ENCODE results near the gene NPVF. TPM values are rescaled to one million over a fixed set of nuclear protein-coding genes. Genes with fewer than 3 reads are reported as not detected.

Gene NPVF
- total RNA-seq, 4 donors from 2014 or later = not detected

GRCh38 chr7:25254604-25255003 is 26.3 kb upstream of the NPVF start:
- Histone ChIP-seq H3K36me3 (no peaks in the 10 kb centered on the region), H3K4me3 (replicated peaks in 1 of 3) (no peak overlapping the region), H3K27ac (no peak overlapping the region), H3K4me1 (no peaks in the 10 kb centered on the region), H3K27me3 (no peaks in the 10 kb centered on the region), H3K9me3 (no peaks in the 10 kb centered on the region)
- 91 to 96% methylated on average over 3 of the region's 3 CpGs for WGBS, 2 donors
- intact Hi-C loops (cut with DNase I) = loop anchor here (5.0 kb wide), 2 partner anchors 313 to 598 kb away; no protein-coding TSS in a partner anchor
- TF ChIP-seq CTCF (IDR thresholded peaks at IDR 0.05) (no peak), POLR2A (IDR thresholded peaks at IDR 0.05) (no peak)
- DNase-seq = no peak

- intact Hi-C loops (cut with DNase I) = no loop called here
- Histone ChIP-seq H3K4me1 (no peaks in the 10 kb centered on the region), H3K36me3 (no peaks in the 10 kb centered on the region), H3K27me3 (no peaks in the 10 kb centered on the region), H3K9me3 (no peaks in the 10 kb centered on the region), H3K27ac (no peak overlapping the region), H3K4me3 (replicated peaks in 1 of 3) (no peak overlapping the region)
- 91 to 93% methylated on average over 1 of the region's 1 CpG for WGBS, 2 donors
- DNase-seq = no peak
- no peak for TF ChIP-seq CTCF (IDR thresholded peaks at IDR 0.05)
These were observed 25.4 kb upstream of the NPVF start for GRCh38 chr7:25253714-25254113.

GRCh38 chr7:25250386-25250785 is 22.1 kb upstream of the NPVF start:
- Histone ChIP-seq H3K4me1 (no peaks in the 10 kb centered on the region), H3K27me3 (no peaks in the 10 kb centered on the region), H3K9me3 (no peaks in the 10 kb centered on the region), H3K27ac (no peak overlapping the region), H3K4me3 (replicated peaks in 1 of 3) (no peak overlapping the region), H3K36me3 (no peaks in the 10 kb centered on the region)
- 76 to 80% methylated on average over 3 of the region's 3 CpGs for WGBS, 2 donors
- TF ChIP-seq CTCF (IDR thresholded peaks at IDR 0.05) (no peak), POLR2A (IDR thresholded peaks at IDR 0.05) (no peak)
- no peak for DNase-seq
- intact Hi-C loops (cut with DNase I) = no loop called here

- intact Hi-C loops (cut with DNase I) = no loop called here
These were observed 21.5 kb upstream of the NPVF start for GRCh38 chr7:25249772-25250171.

GRCh38 chr7:25246306-25246705 is 18.0 kb upstream of the NPVF start:
- intact Hi-C loops (cut with DNase I) = no loop called here
- DNase-seq = no peak
- Histone ChIP-seq H3K9me3 (no peaks in the 10 kb centered on the region), H3K4me3 (replicated peaks in 1 of 3) (no peak overlapping the region), H3K4me1 (no peaks in the 10 kb centered on the region), H3K27me3 (no peaks in the 10 kb centered on the region), H3K27ac (no peak overlapping the region), H3K36me3 (no peaks in the 10 kb centered on the region)
- TF ChIP-seq CTCF (IDR thresholded peaks at IDR 0.05) (no peak), POLR2A (IDR thresholded peaks at IDR 0.05) (no peak)
- 74 to 83% methylated on average over 1 of the region's 1 CpG for WGBS, 2 donors

More at GRCh38 chr7:25249772-25250171, 21.5 kb upstream of the NPVF start:
- Histone ChIP-seq H3K27ac (no peak overlapping the region), H3K4me3 (replicated peaks in 1 of 3) (no peak overlapping the region), H3K36me3 (no peaks in the 10 kb centered on the region), H3K4me1 (no peaks in the 10 kb centered on the region), H3K27me3 (no peaks in the 10 kb centered on the region), H3K9me3 (no peaks in the 10 kb centered on the region)
- WGBS, 2 donors = 93 to 94% methylated on average over 3 of the region's 3 CpGs
- DNase-seq = no peak
- no peak for TF ChIP-seq CTCF (IDR thresholded peaks at IDR 0.05)
- TF ChIP-seq POLR2A (IDR thresholded peaks at IDR 0.05) = no peak
